ENCODE results near the gene CACHD1.
"Not testable (repeated sequence)": the region's sequence is repeated elsewhere in the genome, so short reads cannot be mapped to it uniquely, and the experiment has no call there.

- not testable (repeated sequence) for TF ChIP-seq CTCF (IDR thresholded peaks at IDR 0.05); REST (IDR thresholded peaks at IDR 0.05; ENCODE audit: low read depth, low read length)
These were observed 232.7 kb downstream of the CACHD1 start for GRCh38 chr1:64702670-64703069.
